Fibroblast of lung (primary cell): ENCODE results near the gene UNG. TPM values are rescaled to one million over a fixed set of nuclear protein-coding genes. Genes with fewer than 3 reads are reported as not detected.

Experiments
- DNase-seq, 2 donors: peaks; one replicate each; pipeline versions ENCODE4 v3.0.0 to v3.0.0-alpha.2; 2010; ENCODE audit warnings: low read depth in 2 of 2
- H2AFZ ChIP-seq: 2 replicates; pipeline ENCODE4 v1.5.1; 2012; ENCODE audit warnings: low read length, control low read depth, inconsistent platforms
- H3K27ac ChIP-seq: 2 replicates; pipeline ENCODE4 v1.5.1; 2011; ENCODE audit warnings: low read length, control low read depth; ENCODE audit not compliant: insufficient read depth
- H3K27me3 ChIP-seq: 2 replicates; pipeline ENCODE4 v1.5.1; 2011; ENCODE audit warnings: mild to moderate bottlenecking, low read length; ENCODE audit not compliant: control insufficient read depth, insufficient read depth
- H3K36me3 ChIP-seq: 2 replicates; pipeline ENCODE4 v1.5.1; 2011; ENCODE audit warnings: low read length; ENCODE audit not compliant: control insufficient read depth, insufficient read depth
- H3K4me1 ChIP-seq: 2 replicates; pipeline ENCODE4 v1.5.1; 2011; ENCODE audit warnings: low read length; ENCODE audit not compliant: control insufficient read depth, insufficient read depth; ENCODE audit errors: extremely low read depth
- H3K4me2 ChIP-seq: 2 replicates; pipeline ENCODE4 v1.5.1; 2011; ENCODE audit warnings: low read length, control low read depth; ENCODE audit not compliant: insufficient read depth; ENCODE audit errors: extremely low read depth
- H3K4me3 ChIP-seq, 4 experiments: fragments of 200-600 bp in 1 of 4; sonication (generic) in 1 of 4; replicated peaks in 1 of 4; 2 replicates each; pipeline ENCODE4 v1.5.1; 2011 to 2016; ENCODE audit warnings: low read length in 4 of 4, low read depth in 3 of 4, mild to moderate bottlenecking in 3 of 4, control low read depth in 2 of 4, inconsistent platforms in 1 of 4, mixed read lengths in 1 of 4; ENCODE audit not compliant: insufficient read depth in 1 of 4; ENCODE audit errors: control extremely low read depth in 1 of 4
- H3K79me2 ChIP-seq: 2 replicates; pipeline ENCODE4 v1.5.1; 2012; ENCODE audit warnings: mild to moderate bottlenecking, low read length, inconsistent platforms; ENCODE audit not compliant: control insufficient read depth, insufficient read depth
- H3K9ac ChIP-seq: 2 replicates; pipeline ENCODE4 v1.5.1; 2011; ENCODE audit warnings: mild to moderate bottlenecking, low read length, control low read depth; ENCODE audit not compliant: insufficient read depth
- H3K9me3 ChIP-seq: 2 replicates; pipeline ENCODE4 v1.5.1; 2012; ENCODE audit warnings: low read depth, low read length; ENCODE audit not compliant: control insufficient read depth, insufficient read depth
- H4K20me1 ChIP-seq: 2 replicates; pipeline ENCODE4 v1.5.1; 2011; ENCODE audit warnings: low read length; ENCODE audit not compliant: control insufficient read depth, insufficient read depth; ENCODE audit errors: extremely low read depth
- CTCF ChIP-seq, 2 donors: IDR thresholded peaks in 1 of 2; conservative IDR thresholded peaks in 1 of 2; 1 replicate in 1 of 2; 2 replicates in 1 of 2; pipeline ENCODE4 v1.5.1; 2011 to 2012; ENCODE audit warnings: low read length in 2 of 2, control low read depth in 1 of 2, inconsistent platforms in 1 of 2, low read depth in 1 of 2, mild to moderate bottlenecking in 1 of 2
- EZH2 ChIP-seq: IDR thresholded peaks from 2 replicates; pipeline ENCODE4 v1.5.1; 2012; ENCODE audit warnings: low read length, control low read depth, mild to moderate bottlenecking; ENCODE audit errors: missing control alignments
- polyA plus RNA-seq, 2 donors: library from polyadenylated mRNA; depleted of rRNA in 1 of 2; stranded (reverse) in 1 of 2; unstranded in 1 of 2; fragments of >200 nt; gene quantifications; 2 replicates each; pipeline ENCODE4 v1.2.1, GENCODE V29; 2011 to 2012; ENCODE audit warnings: missing spikeins in 1 of 2
- total RNA-seq: library from RNA; depleted of rRNA; stranded (reverse); fragments of >200 nt; gene quantifications from 2 replicates; pipeline ENCODE4 v1.2.1, GENCODE V29; 2014

UNG gene
- total and polyA plus RNA-seq, 2 donors (not counting 1 experiment from before 2014, with no cell fraction given), result 16.0 to 23.5 TPM

- Histone ChIP-seq H3K4me2 (no peak overlapping the region), H3K79me2 (no peaks in the 10 kb centered on the region), H3K36me3 (no peaks in the 10 kb centered on the region), H3K4me1 (peaks cover 3% of the 10 kb centered on the region), H3K27me3 (peaks cover 5% of the 10 kb centered on the region), H2AFZ (no peak overlapping the region), H3K4me3 (no peak overlapping the region), H3K9me3 (no peaks in the 10 kb centered on the region), H3K27ac (no peak overlapping the region), H4K20me1 (no peaks in the 10 kb centered on the region), H3K9ac (no peak overlapping the region)
- DNase-seq, result no peak
- TF ChIP-seq CTCF (conservative IDR thresholded peaks at IDR 0.05 in 1 of 2, IDR thresholded peaks at IDR 0.05 in 1 of 2; ENCODE audit: low read depth in 1 of 2, low read length in 2 of 2) (no peak), EZH2 (no peak)
Measured at GRCh38 chr12:109150124-109150640, 52.8 kb downstream of the UNG start.

- H3K79me2 ChIP-seq, result no peaks in the 10 kb centered on the region
- TF ChIP-seq CTCF (conservative IDR thresholded peaks at IDR 0.05 in 1 of 2, IDR thresholded peaks at IDR 0.05 in 1 of 2; ENCODE audit: low read depth in 1 of 2, low read length in 2 of 2) (no peak), EZH2 (no peak)
Measured at GRCh38 chr12:109151457-109151856, 54.1 kb downstream of the UNG start.

GRCh38 chr12:109153821-109154441 is 56.5 kb downstream of the UNG start:
- Histone ChIP-seq H3K9me3 (no peaks in the 10 kb centered on the region), H4K20me1 (no peaks in the 10 kb centered on the region), H3K36me3 (no peaks in the 10 kb centered on the region), H3K4me1 (peaks cover 3% of the 10 kb centered on the region), H3K27ac (no peak overlapping the region), H3K4me2 (peak overlapping the region; percentile 97), H3K79me2 (no peaks in the 10 kb centered on the region), H3K9ac (peak overlapping the region; percentile 23), H3K4me3 (peak overlapping the region; percentile 40 to 77 (median 52)), H2AFZ (peak overlapping the region; percentile 93), H3K27me3 (peaks cover 4% of the 10 kb centered on the region)
- TF ChIP-seq CTCF (conservative IDR thresholded peaks at IDR 0.05 in 1 of 2, IDR thresholded peaks at IDR 0.05 in 1 of 2; ENCODE audit: low read depth in 1 of 2, low read length in 2 of 2) (no peak), EZH2 (no peak)
- no peak for DNase-seq

More at GRCh38 chr12:109151457-109151856, 54.1 kb downstream of the UNG start:
- DNase-seq, result no peak
- Histone ChIP-seq H3K4me3 (no peak overlapping the region), H3K9me3 (no peaks in the 10 kb centered on the region), H3K9ac (no peak overlapping the region), H3K4me1 (peaks cover 3% of the 10 kb centered on the region), H3K27ac (no peak overlapping the region), H3K36me3 (no peaks in the 10 kb centered on the region), H3K27me3 (peaks cover 5% of the 10 kb centered on the region), H4K20me1 (no peaks in the 10 kb centered on the region), H3K4me2 (no peak overlapping the region), H2AFZ (no peak overlapping the region)
